Gastroesophageal sphincter (tissue), 4 donors: Measurements from ENCODE around the gene OPCML. TPM values are rescaled to one million over a fixed set of nuclear protein-coding genes. Genes with fewer than 3 reads are reported as not detected.

Experiments
- ATAC-seq: fragments of 150-250 bp; one replicate; pipeline ENCODE4 v1.9.1; 2016; ENCODE audit warnings: mild to moderate bottlenecking, moderate library complexity
- H3K27ac ChIP-seq, 4 donors: fragments of 200-600 bp; sonication (generic) in 3 of 4; 1 replicate in 3 of 4; 2 replicates in 1 of 4; pipeline ENCODE4 v1.5.1; 2016 to 2019
- H3K27me3 ChIP-seq: fragments of 200-600 bp; sonication (generic); one replicate; pipeline ENCODE4 v1.5.1; 2019
- H3K36me3 ChIP-seq, 2 donors: fragments of 200-600 bp; sonication (generic); one replicate each; pipeline ENCODE4 v1.5.1; 2019; ENCODE audit warnings: control low read depth in 1 of 2
- H3K4me1 ChIP-seq, 3 donors: fragments of 200-600 bp; sonication (generic); 1 replicate in 2 of 3; 2 replicates in 1 of 3; pipeline ENCODE4 v1.5.1; 2016 to 2019; ENCODE audit warnings: control low read depth in 2 of 3
- H3K4me3 ChIP-seq, 2 donors: fragments of 200-600 bp; sonication (generic); one replicate each; pipeline ENCODE4 v1.5.1; 2019; ENCODE audit warnings: mild to moderate bottlenecking in 1 of 2, moderate library complexity in 1 of 2
- H3K9me3 ChIP-seq, 3 donors: fragments of 200-600 bp; sonication (generic); one replicate each; pipeline ENCODE4 v1.5.1; 2017 to 2019; ENCODE audit warnings: control low read depth in 2 of 3
- CTCF ChIP-seq, 4 experiments: fragments of 200-600 bp in 2 of 4; fragments of 450-650 bp in 2 of 4; sonication (generic) in 1 of 4; IDR thresholded peaks; one replicate each; pipeline ENCODE4 v1.5.1; 2017 to 2019; ENCODE audit warnings: antibody characterized with exemption in 4 of 4, mild to moderate bottlenecking in 2 of 4, moderate library complexity in 2 of 4
- POLR2A ChIP-seq, 2 donors: fragments of 450-650 bp; IDR thresholded peaks; one replicate each; pipeline ENCODE4 v1.6.1; 2017; ENCODE audit warnings: antibody characterized with exemption in 2 of 2, mild to moderate bottlenecking in 2 of 2, moderate library complexity in 1 of 2
- WGBS, 2 donors: methylation state at CpG; one replicate each; pipeline ENCODE4 v1.1.5; 2018; ENCODE audit warnings: low coverage in 1 of 2; 5-methylcytosine and 5-hydroxymethylcytosine counted together
- small RNA-seq, 4 donors: library from RNA; depleted of rRNA; stranded (forward); fragments of <200 nt; gene quantifications; one replicate each; pipeline ENCODE3, GENCODE V24; 2016
- total RNA-seq, 4 donors: library from RNA; depleted of rRNA; stranded (reverse); fragments of >200 nt; gene quantifications; one replicate each; pipeline ENCODE4 v1.1.0, GENCODE V29; 2016

The OPCML gene
- total RNA-seq, 4 donors from 2014 or later, result 0.13 to 0.93 (median 0.33) TPM

GRCh38 chr11:132365650-132366049 lies 1166.7 kb downstream of the OPCML start:
- no peak for TF ChIP-seq POLR2A (IDR thresholded peaks at IDR 0.05)
- TF ChIP-seq CTCF (IDR thresholded peaks at IDR 0.05), result no peak
- H3K4me3 ChIP-seq, result no peak overlapping the region
- H3K36me3 ChIP-seq, result no peaks in the 10 kb centered on the region
- no peaks in the 10 kb centered on the region for H3K4me1 ChIP-seq
- H3K9me3 ChIP-seq, result peaks cover 0 to 4% (median 0%) of the 10 kb centered on the region in 3 donors
- H3K27ac ChIP-seq, result no peak overlapping the region
- H3K27me3 ChIP-seq, result no peaks in the 10 kb centered on the region
- ATAC-seq, result no peak
- 93 to 95% methylated on average over 3 of the region's 3 CpGs for WGBS, 2 donors

Small RNAs within 50 kb of the gene (small RNA-seq; reads per million reads assigned to genes)
- 0 reads per million in 4 donors for gene RF00026
